Measurements from ENCODE around the gene FARSA.

The FARSA gene

DNA sequence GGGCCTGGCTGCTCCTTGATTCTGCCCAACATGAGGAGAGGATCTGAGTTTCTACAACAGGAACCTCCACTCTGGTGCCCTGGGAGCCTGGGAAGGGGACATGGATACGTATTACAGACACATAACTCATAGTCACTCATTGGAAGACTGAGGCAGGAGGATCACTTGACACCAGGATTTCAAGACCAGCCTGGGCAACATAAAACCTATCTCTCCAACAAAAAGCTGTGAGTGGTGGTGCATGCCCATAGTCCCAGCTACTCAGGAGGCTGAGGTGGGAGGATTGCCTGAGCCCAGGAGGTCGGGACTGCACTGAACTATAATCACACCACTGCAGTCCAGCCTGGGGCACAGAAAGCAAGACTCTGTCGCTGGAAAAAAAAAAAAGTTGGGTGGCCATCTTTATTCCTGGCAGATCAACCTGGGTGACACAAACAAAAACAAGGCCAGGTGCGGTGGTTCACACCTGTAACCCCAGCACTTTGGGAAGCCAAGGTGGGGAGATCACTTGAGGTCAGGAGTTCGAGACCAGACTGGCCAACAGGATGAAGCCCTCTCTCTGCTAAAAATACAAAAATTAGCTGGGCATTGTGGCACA is 45.4 kb downstream of the FARSA start:
- no peak for DNase-seq

DNA sequence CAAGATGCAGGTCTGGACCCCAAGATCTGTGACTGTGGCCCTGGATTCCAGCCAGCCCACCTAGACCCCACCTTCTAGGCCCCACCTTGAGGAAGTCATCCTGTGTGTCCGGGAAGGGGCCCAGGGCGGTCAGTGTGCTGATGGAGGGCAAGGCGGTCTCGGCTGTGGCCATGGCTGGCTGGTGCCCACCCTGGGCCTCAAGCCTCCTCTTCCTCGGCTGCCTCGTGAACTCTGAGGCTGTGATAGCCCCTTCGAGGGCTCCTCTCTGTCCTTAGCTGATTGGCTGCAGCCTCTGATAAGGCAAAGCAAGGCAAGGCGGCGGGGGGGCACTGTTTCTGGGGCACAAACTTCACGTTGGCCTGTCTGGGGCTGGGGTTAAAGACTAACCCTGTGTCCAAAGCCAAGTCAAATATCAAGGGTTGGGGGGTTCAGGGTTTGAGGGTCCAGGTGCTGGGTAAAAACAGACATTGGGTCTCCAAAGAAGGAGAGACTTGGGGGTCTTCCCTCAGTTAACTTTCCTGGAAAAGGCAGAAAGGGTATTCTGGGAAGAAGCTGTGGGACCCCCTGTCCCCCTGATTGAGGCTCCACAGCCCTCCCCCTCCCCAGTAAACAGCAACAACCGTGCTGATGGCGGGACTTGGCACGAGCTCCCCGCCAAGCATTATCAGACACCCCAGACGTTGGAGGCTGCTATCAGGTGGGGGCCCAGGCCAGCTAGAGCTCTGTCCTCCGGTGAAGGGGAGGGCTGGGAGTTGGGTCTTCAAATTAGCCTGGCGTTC is 46.4 kb downstream of the FARSA start, which contains the start of gene KLF1:
Gene KLF1 (minus strand): TSS at position 233 of the 779 bp plus-strand sequence. CDS start 61 bp downstream, at position 172.
- no peak for DNase-seq

DNA sequence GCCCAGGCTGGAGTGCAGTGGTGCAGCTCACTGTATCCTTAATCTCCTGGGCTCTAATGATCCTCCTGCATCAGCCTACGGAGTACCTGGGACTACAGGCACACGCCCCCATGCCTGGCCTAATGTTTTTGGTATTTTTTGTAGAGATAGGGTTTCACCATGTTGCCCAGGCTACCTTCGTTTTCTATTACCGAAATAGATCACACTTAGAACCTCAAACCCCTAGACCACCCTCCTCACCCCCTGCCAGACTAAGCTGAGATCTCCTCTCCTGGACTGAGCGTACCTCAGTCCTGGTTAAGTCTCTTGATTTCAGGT is 46.9 kb downstream of the FARSA start:
- DNase-seq, result no peak

DNA sequence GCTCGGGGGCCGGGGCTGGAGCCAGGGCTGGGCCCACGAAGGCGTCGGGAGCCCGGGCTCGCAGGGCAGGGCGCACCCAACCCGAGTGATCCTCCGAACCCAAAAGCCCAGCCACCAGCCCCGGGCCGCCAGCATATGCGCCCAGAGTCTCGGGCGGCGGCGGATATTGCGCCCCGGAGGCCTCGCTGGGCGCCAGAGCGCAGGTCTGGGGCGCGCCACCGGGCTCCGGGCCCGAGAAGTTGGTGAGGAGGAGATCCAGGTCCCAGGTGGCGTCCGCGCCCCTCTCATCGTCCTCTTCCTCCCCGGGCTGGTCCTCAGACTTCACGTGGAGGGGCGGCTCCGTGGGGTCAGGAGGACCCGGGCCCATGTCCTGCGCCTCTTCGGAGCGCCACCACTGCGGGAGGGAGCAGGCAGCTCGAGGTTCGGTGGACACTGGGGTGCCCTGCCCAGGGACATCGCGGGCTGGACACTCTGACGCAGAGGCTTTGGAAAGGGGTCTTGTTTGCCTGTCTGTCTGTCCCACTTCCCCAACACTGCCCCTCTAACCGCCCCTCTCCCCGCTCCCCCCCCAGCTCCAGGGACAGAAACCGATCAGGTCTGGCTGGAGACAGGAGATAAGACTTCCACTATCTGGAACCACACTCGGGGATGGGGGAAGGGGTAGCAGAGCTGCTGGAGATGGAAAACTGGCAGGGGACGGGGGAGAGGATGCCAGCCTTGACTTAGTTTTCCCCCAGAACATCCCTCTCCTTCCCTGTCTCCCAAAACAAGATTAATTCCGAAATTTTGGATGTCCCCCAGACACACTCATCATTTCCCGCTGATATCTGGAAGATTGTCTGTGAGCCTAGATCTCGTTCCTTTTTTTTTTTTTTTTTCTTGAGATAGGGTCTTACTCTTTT is 47.5 kb downstream of the FARSA start:
- DNase-seq, result no peak

DNA sequence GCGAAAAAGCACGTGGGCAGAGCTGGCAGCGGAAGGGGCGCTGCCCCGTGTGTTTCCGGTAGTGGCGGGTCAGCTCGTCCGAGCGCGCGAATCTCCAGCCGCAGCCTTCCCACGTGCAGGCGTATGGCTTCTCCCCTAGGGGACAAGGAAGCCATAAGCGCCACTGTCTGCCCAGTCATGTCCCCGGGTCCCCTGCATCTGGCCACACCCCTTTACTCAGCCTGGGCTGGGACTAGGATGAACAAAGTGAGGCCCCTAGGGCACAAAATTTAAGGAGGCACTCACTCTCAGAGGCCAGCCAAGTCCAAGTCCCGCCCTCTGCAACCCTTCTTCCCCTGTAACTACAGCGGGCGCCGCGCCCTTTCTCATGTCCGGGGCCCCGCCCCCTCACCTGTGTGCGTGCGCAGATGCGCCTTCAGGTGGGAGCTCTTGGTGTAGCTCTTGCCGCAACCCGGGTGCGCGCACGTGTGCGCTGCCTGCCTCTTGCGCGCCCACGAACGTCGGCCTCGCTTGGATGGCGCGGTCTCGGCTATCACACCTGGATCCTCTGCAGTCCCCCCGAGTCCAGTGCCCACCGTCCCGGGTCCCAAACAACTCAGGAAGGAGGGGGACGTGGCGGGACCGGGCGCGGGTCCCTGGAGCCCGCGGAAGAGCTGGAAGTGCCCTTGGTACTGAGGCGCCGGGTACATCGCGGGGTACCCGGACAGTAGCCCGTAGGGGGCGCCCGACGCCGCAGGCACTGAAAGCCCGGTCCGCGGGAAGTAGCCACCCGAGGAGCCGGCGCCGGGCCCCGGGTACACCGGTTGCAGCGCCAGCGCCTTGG is 48.4 kb downstream of the FARSA start:
- DNase-seq, result no peak

DNA sequence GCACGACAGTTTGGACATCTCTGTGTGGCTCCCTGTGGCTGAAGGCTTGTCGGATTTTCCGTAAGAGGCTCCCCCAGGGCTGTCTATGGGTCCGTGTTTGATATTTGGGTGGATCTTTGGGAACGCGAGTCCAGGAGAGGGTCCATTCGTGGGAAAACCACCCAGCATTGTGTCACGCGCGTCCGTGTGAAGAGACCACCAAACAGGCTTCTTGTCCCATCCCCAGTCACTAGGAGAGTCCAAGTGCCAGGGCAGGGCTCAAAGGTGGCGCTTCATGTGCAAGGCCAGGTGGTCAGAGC is 48.9 kb downstream of the FARSA start:
- no peak for DNase-seq

DNA sequence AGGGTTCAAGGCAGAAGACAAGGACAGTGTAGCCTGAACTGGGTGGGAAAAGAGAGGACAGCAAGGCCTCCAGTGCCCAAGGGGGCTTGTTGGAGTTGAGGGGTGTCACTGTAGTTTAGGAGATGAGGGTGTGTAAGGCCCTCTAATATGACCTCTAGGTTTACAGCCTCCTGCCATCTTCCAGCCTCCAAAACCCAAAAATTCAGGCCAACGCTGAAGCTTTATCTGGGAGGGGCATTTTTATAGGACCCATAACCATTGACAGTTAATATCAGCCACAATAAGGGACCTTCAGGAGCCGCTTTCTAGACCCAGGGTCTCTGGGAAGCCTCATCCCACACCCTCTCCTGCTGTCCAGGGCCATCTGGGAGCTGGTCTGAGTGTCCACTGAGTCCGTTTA is 49.3 kb downstream of the FARSA start:
- DNase-seq, result no peak

DNA sequence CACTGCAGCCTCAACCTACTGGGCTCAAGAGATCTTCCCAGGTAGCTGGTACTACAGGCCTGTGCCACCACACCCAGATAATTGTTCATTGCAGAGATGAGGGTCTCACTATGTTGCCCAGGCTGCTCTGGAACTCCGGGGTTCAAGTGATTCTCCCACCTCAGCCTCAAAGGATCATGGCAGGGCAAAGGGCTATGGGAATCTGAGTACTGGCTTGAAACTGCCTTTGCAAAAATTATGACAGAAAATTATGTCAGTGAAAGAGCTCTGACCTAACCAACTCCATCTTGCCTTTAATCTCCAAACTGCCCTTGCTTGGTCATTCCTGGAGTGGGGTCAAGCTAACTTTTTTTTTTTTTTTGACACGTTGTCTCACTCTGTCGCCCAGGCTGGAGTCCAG is 50.9 kb downstream of the FARSA start:
- no peak for DNase-seq

DNA sequence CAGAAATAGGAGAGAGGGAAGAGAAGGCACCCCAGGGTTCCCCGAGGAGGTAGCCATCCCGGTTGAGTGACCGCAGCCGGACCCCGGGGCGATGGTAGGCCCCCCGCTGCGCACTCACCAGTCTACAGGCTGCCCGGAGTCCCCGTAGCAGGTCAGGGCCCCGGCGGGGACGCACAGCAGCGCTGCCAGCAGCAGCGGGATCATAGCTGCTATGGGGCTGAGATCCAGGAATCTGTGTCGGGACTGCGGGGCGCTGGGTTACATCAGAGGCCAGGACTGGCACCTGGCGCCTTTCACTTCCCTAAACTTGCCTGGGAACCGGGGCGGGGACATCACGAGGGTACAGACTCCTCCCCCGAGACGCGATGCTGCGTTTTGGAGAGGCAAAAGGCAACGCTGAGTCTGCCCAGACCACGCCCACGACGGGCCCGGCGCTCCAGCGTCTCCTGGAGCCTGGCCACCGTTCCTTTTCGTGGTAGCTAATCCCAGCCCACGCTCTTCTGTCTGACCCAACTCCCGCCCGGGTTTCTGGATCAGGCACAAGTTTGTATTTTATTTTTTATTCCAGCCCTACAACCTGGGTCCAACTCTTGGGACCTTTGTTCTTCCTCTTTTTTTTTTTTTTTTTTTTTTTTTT is 52.2 kb downstream of the FARSA start, which contains the start of gene DNASE2:
Gene DNASE2 (minus strand): TSS at position 278 of the 637 bp plus-strand sequence. CDS start 74 bp downstream, at position 204.
- DNase-seq, result peak; percentile 93

DNA sequence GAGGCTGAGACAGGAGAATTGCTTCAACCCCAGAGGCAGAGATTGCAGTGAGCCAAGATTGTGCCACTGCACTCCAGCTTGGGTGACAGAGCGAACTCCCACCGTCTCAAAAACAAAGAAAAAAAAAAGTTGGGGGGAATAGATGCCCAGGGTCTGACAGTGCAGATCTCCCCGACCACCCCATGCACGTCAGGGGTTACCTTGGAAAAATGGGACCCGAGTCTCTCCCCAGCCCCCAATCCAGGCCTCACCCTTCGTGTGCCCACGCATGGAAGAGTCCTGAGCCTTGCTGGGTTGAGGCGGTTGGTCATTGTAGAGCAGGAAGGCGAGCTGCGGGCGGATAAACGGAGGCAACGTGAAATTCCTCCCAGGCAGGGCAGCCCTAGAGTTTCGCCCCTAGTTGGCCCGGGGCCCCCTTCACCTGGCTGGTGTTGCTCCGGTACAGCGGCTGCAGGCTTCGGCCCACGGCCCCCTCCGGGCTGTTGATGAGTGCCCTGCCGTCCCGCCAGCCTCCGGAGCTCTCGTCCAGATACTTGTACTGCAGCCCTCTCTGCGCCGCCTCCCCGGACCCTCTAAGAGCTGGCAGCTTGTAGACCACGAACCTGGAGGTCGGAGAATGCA is 52.9 kb downstream of the FARSA start:
- no peak for DNase-seq

DNA sequence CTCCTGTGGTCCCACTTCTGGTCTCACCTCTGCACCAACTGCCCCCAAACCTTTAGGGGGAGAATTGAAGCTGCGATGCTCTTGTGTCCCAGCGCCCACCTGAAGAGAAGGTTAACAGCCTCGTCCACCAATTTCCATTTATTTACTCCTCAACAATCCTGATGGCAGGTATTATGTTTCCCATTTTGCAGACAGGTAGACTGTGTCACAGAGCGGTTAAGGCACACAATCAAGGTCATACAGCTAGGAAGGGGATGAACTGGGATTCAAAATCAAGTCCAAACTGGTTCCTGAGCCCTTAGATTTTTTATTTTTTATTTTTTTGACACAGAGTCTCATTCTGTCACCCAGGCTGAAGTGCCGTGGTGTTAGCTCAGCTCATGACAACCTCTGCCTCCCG is 58.4 kb downstream of the FARSA start:
- DNase-seq, result no peak

DNA sequence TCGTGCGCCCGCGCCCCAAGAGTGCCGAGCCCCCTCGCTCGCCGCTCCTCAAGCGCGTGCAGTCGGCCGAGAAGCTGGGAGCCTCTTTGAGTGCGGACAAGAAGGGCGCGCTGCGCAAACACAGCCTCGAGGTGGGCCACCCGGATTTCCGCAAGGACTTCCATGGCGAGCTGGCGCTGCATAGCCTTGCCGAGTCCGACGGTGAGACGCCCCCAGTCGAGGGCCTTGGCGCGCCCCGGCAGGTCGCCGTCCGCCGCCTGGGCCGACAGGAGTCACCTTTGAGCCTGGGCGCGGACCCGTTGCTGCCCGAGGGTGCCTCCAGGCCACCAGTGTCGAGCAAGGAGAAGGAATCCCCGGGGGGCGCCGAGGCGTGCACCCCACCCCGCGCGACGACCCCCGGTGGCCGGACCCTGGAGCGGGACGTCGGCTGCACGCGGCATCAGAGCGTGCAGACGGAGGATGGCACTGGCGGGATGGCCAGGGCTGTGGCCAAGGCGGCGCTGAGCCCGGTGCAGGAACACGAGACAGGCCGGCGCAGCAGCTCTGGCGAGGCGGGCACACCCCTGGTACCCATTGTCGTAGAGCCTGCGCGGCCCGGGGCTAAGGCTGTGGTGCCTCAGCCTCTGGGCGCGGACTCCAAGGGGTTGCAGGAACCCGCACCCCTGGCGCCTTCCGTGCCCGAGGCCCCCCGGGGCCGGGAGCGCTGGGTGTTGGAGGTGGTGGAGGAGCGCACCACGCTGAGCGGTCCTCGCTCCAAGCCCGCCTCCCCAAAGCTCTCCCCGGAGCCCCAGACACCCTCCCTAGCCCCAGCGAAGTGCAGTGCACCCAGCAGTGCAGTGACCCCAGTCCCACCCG is 59.4 kb downstream of the FARSA start:
- DNase-seq, result no peak

DNA sequence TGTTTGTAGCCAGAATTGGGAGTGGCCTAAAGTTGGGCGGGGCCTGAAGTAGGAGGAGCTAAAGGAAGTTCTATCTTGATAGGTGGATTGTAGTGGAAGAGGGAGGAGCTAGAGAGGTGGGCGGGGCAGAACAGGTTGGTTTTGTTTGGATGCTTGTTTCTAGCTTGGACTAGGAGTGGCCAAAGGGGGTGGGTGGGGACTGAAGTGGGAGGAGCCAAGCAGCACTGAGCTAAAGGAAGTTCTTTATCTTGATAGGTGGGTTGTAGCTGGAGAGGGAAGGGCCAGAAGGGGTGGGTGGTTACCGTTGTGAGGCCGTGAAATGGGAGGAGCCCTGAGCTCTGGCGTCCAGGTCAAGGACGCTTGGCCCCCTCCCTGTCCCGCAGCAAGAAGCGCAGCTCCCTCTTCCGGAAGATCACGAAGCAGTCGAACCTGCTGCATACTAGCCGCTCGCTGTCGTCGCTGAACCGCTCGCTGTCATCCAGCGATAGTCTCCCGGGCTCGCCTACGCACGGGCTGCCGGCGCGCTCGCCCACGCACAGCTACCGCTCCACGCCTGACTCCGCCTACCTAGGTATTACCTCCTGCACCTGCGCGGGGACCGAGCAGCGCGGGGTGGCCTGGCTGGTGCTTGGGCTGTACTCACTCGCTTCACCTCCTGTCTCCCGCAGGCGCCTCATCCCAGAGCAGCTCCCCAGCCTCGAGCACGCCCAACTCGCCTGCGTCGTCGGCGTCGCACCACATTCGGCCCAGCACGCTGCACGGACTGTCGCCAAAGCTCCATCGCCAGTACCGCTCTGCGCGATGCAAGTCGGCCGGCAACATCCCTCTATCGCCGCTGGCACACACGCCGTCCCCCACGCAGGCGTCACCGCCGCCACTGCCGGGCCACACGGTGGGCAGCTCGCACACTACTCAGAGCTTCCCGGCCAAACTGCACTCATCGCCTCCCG is 60.3 kb downstream of the FARSA start:
- no peak for DNase-seq

All from HCEC 1CT (cell line).